ENCODE measurements around the gene MS4A6E.

Gene MS4A6E

DNA sequence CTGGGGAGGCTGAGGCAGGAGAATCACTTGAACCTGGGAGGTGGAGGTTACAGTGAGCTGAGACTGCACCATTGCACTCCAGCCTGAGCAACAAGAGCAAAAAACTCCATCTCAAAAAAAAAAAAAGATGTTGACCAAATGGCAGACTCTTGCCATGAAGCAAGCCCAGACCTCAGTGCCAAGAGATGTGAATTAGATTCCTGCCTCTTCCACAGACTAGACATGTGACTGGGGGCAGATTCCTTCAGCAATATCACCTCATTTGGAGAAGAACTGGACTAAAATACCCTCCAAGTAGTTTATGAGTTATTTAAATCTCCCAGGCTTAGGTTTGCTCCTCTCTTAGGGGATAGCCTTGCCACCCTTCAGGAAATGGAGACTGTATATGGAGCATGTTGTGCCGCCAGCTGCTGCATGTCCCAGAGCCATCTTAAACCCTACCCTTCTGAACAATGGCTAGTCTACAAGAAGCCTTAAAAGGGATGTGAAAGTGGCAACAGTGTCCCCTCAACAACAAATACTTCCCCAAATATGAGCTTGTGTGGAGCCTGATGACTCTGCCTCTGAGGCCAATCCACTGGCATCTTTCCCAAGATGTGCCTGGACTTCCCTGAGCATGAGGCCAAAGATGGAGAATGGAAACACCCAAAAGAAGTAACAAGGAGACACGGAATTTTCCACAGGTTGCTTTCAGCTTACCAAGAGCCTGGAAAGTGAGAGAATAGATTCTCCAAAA is 50.5 kb downstream of the MS4A6E start:
- no peak for DNase-seq

DNA sequence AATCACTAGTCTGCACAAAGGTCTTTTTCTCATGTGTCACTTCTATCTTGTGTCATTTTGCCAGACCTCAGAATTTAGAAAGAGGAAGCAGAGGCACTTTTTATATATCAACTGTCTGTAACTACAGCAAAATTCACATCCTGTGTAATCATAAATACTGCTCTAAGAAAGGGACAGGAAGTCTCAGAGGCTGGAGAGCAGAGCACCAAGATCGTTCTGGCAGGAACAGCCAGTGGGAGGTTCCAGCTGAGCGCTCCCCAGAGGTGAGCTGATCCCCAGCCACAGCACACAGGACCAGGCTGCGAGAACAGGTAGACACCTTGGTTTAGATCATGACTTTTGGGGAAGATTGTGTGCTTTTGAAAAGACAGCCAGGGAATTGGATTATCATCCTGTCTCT is 51.3 kb downstream of the MS4A6E start, which contains the start of gene MS4A7:
Gene MS4A7 (plus strand): TSS at position 179 of the 400 bp plus-strand sequence. CDS start 4,610 bp downstream, outside the sequence.
- DNase-seq: no peak

DNA sequence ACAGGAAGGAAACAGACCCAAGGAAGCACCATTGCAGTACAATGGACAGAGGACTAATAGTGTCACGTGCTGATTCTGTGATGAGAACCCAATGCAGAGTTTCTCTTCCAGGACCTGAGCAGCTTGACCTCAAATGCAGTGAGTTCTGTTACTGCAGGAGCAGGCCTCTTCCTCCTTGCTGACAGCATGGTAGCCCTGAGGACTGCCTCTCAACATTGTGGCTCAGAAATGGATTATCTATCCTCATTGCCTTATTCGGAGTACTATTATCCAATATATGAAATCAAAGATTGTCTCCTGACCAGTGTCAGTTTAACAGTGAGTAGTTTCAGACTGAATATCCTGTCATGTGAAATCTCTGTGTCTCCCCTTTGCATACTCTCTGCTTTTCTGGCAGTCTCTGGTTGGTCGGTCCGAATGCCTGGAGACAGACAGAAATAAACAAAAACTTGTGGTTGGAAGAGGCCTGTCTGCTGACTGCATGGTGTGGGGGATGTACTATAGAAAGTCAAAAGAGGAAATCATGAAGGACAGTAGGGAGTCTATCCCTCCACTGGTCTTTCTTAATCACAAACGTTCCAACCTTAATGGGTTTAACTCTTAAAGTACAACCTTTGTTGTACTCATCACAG is 62.3 kb downstream of the MS4A6E start:
- DNase-seq: no peak

- DNase-seq: no peak
Measured at GRCh38 chr11:60390419-60390818, 63.4 kb downstream of the MS4A6E start.
